Activated CD4-positive, CD25-positive, alpha-beta regulatory T cell treated with anti-CD3 and anti-CD28 coated beads, Interleukin-2, amount 50 U/mL, for 24 hours (primary cell): ENCODE data around the gene ARMS2.

Source experiments
- ATAC-seq, 2 donors: fragments of 150-1000 bp; cut with Tn5 transposase; one replicate each; pipeline ENCODE4 v1.10.0; 2021; ENCODE audit warnings: mild to moderate bottlenecking in 1 of 2, moderate library complexity in 1 of 2

ARMS2 gene

DNA sequence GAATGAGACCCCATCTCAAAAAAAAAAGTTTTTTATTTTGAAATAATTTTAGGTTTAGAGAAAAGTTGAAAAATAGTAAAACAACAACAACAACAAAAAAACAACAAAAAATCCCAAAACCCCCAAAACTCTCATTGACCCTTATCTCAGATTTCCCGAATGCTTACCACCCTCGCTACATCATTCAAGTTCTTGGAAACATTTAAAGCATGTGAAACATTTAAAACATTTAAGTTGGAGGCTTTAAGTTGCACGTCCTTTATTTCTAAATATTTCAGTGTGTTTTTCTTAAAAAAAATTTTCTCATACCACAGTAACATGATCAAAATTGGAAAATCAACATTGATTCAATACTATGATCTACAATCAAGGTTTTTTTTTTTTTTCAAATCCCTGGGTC, 382 bp upstream of the ARMS2 start:
- no peak for ATAC-seq

DNA sequence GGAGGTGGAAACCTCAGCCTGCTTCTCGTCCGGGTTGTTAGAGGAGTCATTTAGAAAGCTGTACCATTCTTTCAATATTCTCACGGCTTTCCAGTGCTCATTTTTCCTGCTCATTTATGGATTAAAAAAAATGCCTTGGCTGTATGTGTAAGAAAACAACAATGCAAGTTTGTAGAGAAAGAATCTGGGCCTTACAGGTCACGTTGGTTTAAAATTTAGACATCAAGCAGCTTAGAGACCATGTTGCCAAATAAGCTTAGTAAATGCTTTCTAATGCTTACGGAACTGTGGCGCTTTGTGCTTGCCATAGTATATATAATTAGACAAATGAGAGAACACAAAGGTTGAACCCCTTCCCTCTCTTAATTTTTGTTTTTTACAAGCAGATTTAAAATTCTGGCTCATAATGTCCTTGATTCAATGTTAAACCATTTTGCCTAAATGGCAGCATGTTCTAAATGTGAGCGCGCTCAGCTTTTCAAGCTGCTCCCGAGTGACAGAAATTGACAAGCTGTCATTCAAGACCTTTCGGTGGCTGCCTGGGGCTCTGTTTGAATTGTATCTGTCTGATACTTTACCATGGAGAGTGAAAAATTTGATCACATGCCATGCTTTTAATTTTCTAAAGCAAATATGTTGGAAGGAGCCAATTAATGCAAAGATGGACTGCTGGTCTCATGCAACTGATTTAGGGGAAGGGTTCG, 1.1 kb downstream of the ARMS2 start:
- ATAC-seq, result no peak

- ATAC-seq, result no peak
These were observed 3.5 kb downstream of the ARMS2 start for GRCh38 chr10:122457934-122458333.

- no peak for ATAC-seq
These were observed 4.2 kb downstream of the ARMS2 start for GRCh38 chr10:122458693-122459092.

DNA sequence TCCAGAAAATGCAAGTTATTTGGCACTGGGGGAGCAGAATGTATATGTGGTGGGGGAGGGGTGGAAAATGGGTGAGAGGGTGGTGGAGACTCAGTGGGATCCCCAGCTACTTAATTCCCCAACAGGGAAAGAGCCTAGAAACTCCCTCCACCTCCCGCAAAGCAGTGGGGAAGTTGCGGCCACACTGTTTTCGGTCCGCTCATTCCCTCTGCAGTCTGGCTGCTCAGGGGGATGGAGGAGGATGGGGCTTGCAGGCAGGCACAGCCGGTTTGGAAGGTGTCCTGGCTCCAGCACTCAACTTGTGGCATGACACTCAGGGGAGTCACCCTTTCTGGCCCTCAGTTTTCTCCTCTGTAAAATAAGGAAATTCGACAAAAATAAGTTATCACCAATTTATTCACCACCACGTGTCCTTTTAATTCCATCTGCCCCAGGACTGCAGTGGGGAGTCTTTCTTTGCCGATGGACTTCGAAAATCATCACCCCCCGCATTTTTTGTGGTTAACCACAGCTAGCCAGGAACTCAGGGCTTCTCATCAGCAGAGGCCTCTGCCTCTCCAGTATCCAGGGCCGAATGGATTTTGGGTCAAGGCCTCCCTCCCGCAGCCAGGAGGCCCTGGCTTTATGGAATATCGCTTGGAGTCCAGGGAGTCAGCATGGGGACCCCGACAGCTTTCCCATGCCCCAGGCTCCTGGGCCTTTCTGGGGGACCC, 5.3 kb downstream of the ARMS2 start:
- ATAC-seq, result no peak

- no peak for ATAC-seq
These were observed 6.4 kb downstream of the ARMS2 start for GRCh38 chr10:122460891-122461293.

GRCh38 chr10:122461367-122461728, 6.9 kb downstream of the ARMS2 start, which contains the start of gene HTRA1:
TSS of gene HTRA1 (plus strand) at chr10:122461553. CDS start at chr10:122461653, 100 bp downstream.
- no peak for ATAC-seq

GRCh38 chr10:122461729-122462532, 7.5 kb downstream of the ARMS2 start:
- ATAC-seq, result peak in 1 of 2 donors; percentile 32

GRCh38 chr10:122462533-122463465, 8.3 kb downstream of the ARMS2 start:
- ATAC-seq, result peak in 1 of 2 donors; percentile 25

- no peak for ATAC-seq
These were observed 9.2 kb downstream of the ARMS2 start for GRCh38 chr10:122463466-122464249.

GRCh38 chr10:122464250-122464510, 9.7 kb downstream of the ARMS2 start:
- no peak for ATAC-seq

- no peak for ATAC-seq
These were observed 10.1 kb downstream of the ARMS2 start for GRCh38 chr10:122464586-122464985.

DNA sequence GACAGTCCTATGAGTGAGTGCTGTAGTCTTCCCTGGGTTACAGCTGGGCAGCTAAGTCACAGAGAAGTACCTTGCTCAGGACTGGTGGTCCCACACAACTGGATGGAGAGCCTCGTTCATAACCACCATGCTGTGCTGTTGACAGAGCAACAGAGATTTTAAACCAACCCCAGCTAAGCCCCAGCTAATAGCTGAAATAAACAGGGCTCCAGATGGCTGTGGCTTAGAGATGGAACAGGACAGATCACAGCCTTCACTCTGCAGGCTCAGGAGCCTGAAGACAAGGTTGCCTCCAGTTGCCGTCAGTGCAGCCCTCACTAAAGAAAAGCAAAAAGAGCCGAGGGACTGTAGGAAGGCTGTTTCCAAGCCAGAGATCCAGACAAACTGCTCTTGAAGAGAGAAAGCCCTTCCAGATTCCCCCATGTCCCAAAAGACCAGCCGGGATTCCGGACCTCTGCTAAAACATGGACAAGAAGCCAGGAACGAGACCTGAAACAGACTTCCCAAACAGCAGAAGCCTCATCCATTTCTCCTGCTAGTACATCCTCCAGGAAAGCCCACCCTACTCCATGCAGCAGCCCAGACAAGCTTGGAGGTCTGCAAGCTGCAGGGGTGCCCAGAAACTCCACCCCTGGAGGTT, 11.1 kb downstream of the ARMS2 start:
- no peak for ATAC-seq

DNA sequence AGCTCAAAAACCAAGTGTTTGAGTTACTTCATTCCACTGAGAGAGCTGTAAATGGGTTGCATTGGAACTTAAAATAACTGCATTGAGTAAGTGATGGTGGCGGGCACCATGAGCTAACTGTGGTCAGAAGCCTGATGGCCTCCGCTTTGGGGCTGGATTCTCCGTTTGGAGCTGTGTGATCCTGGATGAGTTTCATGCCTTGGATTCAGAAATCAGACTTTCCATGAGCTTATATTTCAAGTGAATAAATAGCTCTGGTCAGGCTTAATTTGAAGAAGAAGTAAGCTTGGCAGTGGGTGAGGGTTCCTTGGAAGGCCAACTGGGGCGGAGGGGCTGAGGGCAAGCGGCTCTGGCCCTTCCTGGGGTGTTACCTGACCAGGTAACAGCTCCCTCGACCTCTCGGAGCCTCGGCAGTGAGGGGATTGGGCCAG, 12.5 kb downstream of the ARMS2 start:
- ATAC-seq, result no peak

GRCh38 chr10:122467701-122468100, 13.2 kb downstream of the ARMS2 start:
- no peak for ATAC-seq

GRCh38 chr10:122468307-122468925, 14.0 kb downstream of the ARMS2 start:
- no peak for ATAC-seq

GRCh38 chr10:122468926-122469781, 14.7 kb downstream of the ARMS2 start:
- no peak for ATAC-seq

DNA sequence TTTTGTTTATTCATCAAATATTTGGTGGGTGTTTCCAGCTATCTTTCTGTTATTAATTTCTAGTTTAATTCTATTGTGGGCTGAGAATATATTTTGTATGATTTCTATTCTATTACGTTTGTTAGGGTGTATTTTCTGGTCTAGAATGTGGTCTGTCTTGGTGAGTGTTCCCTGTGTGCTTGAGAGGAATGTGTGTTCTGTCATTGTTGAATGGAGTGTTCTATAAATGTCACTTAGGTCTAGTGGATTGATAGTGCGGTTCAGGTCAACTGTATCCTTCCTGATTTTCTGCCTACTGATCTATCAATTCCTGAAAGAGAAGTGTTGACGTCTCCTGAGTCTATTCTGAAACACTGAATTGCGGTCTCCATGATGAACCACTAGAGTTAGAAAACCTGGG, 15.4 kb downstream of the ARMS2 start:
- ATAC-seq, result no peak

- no peak for ATAC-seq
These were observed 17.2 kb downstream of the ARMS2 start for GRCh38 chr10:122471531-122472177.
